Raji (cell line): ENCODE measurements around the gene IFIT5.

Experiments
- POLR2A ChIP-seq: IDR thresholded peaks from 2 replicates; pipeline ENCODE4 v1.6.1; 2011; ENCODE audit warnings: low read depth, low read length, control low read depth; ENCODE audit not compliant: insufficient read depth

Gene IFIT5

DNA sequence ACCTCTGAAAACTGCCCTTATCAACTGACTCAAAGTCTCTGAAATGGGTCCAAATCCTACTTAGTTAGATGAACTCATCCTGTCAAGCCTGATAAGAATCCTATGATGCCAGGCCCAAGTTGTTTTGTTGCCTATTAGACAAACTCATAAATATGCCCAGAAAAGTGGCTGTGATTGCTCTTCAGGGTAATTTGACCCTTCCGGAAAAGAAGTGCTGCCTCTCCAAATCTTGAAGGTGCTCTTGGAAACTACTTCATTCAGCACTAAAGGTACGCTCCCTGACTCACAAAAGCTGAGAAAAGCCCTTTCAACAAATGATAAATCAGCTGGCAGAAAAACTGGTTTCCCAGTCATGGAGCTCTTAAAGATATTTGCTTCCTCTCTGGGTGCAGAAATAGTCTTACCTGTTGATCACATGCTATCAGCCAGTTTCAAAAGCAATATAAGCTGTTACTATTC is 6.7 kb downstream of the IFIT5 start:
- no peak for TF ChIP-seq POLR2A

DNA sequence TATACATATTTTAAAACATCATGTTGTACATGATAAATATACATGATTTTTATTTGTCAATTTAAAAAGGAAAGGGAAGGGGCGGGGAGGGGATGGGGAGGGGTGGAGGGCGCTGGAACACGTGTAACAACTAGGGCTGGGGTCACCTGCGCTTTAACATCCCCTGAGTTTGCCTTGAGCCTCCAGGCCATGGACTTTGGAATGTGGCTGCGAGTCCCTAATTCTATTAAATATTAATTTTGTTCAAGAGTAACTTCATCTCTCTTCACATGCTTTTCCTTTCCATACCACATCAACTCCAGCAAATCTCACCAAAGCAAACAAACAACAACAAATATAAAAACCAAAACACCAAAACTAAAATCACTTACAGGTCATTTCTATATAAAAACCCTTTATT is 10.6 kb downstream of the IFIT5 start:
- no peak for TF ChIP-seq POLR2A

DNA sequence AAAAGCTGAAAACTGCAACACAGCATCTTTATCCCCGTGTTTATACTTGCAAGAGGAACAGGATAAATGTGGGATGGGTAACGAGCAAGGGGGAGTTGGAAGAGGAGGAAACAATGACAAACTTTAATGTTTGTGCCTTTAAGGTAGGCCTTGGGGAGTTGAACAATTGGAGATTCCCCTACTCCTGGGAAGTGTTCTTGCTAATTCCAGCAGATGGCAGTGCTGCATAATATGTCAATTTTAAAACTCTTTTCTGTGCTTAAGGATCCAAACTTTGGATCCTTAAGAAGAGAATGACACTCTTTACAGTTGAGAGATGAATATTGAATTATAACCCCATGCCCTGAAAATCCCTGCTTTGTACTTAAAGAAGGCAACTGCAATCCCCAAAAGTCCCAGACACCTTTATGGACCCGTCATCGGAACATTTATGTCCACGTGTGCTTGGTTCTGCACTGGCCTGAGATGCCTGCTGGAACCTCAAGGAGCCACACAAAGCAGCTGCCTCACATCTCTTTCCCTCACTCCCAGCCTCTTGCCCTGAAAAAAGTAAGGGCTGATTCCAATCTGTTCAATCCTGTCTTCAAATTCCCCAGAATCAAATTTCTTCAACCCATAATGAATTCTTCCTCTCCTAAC is 12.0 kb downstream of the IFIT5 start:
- TF ChIP-seq POLR2A: no peak

DNA sequence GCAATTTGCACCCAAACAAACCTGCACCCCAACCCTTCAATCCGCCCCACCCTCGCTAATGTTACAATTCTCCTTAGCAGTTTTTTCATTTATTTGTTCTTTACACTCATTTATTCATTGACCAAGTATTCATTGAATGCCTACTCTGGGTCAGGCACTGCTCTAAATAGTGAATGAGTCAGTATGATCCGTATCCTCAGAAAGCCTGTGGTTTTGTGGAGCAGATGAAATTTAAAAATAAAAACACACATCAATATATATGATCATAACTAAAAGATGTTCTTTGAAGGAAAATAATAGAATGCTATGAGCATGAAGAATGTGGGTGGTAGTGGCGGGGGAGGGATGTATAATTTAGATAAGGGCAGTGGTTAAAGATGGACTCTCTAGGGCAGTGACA is 13.3 kb downstream of the IFIT5 start:
- no peak for TF ChIP-seq POLR2A

DNA sequence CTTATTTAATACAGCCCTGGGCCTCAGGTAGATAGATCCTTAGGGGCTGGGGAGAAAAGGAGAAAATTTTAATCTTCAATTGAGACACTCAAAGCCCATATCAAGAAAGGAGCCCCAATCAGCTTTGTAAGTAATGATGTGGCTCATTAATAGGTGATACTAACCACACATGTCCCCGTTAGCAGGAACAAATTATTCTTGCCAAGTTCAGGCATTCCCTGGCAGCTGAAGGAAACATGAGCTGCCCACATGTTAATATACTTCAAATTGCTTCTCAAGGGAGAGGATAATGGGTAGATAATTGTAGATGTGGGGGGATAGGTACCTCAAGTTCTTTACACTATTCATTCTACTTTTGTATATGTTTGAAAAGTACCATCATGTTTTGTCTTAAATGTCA is 14.5 kb downstream of the IFIT5 start:
- no peak for TF ChIP-seq POLR2A

DNA sequence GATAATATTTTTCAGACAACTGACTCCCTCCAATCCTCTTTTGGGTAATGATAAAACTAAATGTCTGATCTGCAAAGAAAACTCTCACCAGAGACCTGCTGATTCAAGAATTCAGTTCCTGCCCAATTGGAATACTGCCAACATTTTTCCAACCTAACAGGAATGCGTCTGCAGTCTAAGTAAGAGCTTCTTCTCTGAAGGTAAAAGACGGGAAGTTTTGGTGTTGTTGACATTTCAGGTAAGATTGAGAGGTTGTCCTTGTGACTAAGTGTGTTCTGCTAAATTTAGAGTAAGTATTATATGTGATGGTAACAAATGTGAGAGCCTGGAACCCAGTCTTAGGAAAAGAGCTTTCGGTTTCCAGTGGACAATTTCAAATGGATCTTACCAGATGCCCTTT is 17.6 kb downstream of the IFIT5 start:
- no peak for TF ChIP-seq POLR2A

DNA sequence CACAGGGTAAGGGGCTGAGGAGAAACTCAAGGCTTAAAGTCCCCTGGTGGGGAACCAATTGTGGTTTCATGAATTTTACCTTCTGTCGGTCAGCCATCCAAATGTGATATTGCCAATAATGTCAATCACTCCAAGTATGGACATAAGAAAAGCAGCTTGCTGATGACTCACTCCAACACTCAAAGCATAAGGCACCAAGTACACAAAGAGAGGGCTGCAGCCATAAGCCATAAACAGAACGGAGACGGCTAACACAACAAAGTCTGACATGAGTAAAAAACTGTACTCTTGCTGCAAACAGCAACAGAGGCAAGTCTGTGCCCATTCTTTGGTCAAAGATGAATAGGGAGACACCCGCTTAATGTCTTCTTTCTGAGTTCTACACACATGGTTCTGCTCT is 24.2 kb downstream of the IFIT5 start:
- no peak for TF ChIP-seq POLR2A

DNA sequence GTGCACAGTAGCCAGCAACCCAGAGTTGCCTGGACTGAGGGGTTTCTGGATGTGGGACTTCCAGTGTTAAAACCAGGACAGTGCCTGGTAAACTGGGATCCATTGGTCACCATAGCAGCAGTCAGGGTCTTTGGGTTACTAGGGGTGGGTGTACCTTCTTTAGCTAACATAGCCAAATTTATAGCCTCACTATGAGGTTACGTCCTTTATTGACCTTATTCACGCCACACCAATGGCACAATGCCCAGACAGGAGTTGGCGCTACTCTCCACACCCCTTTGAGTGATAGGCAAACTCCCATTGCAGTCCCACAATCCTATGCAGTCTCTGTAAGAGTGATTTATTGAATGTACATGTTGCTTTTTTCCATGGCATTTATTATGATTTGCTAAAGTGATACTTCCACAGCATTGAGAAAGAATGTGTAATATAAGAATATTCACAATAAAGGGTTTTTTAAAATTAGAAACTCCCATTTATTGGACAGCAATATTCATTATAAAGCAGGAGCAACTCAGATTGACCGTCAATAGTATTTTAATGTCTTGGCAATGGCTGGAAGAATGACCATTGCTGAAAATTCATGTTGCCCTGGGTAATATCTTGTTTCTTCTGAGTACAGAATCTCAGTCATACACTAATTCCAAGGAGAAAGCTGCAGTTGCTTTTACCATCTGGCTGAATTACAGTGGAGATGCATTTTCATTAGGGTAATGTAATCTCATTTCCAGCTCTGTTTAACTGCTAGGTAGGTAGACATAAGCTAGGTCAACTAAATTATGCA is 26.1 kb downstream of the IFIT5 start:
- TF ChIP-seq POLR2A: no peak

DNA sequence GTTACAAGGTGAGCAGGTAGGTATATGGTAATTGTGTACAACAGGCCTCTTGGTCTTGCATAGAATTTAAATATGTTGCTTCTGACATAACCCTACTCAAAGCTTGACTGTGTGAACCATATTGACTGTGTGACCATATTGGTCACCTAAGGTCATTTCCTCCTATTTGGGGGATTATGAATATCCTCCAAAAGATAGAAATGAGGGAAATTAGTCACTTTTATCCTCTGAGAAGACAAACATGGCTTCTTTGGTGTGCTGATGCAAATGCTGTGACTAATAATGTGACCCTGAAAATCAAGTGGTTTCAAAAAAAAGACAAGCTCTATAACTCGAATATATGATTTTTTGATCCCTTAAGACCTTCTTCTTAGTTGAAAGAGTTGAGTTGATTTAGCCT is 27.9 kb downstream of the IFIT5 start:
- TF ChIP-seq POLR2A: no peak

DNA sequence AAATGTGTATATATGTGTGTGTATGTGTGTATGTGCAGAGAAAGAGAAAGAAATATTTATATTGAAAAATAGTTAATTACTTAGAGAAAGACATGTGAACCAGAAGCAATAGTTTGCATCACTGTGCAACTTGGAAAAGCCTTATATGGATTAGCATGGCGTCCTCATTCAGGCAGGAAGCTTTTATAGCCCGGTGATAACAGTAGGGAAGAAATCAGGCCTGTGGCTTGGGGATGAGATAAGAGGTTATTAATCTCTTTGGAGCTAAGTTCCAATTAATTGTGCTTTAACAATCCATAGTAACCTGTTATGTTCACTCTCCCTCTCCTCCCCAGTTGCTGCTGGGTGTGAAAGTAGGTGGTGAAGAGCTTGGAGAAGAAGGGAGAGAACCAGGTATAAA is 36.5 kb downstream of the IFIT5 start:
- TF ChIP-seq POLR2A: no peak

DNA sequence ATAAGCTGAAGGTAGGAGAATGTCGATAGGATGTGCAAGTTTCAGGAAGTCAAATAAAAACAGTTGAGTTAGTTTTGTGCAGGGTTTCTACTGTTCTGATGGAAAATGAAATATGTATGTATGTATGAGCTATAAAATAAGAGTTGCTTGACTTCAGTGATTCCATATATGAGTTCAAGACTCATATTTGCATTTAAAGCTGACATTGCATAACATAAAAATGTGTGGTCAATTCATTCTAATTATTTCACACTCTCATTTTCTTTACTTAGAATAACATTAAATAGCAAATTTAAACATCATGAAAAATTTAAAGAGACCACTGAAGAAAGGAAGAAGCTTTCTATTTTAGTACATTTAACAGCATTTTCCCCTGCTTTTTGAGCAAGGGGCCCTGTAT is 37.8 kb downstream of the IFIT5 start:
- TF ChIP-seq POLR2A: no peak

DNA sequence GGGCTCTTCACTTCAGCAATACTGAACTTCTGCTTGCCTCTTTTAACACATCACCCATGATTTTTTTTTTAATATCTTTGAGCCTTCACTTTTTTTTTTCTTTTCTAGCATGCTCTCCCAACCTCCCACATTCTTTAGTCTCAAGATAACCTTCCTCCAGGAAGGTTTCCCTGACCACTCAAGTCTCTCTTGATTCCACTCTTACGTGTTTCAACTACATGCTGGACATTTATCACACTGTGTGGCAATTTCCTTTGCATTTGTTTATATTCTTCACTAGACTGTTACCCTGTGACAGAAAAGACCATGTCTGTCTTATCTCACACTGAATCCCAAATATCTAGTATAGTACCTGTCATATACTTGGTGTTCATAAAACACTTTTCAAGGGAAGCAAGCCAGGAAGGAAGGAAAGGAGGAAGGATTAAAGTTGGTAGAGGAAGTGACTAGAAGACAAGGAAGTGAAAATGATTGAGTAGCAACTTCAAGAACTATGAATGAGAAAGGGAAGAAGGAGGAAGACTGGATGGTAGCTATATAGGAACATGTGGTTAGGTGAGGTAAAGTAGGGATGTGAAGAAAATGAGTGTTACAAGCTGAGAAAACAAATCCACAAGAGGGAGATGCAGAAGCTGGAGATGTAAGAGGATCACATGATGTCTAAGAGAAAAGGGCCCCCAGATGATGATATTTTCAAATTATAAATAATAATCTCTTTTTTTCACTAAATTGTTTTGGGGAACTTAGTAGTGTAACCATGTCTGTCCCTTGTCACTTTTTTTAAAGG is 40.4 kb downstream of the IFIT5 start:
- no peak for TF ChIP-seq POLR2A

DNA sequence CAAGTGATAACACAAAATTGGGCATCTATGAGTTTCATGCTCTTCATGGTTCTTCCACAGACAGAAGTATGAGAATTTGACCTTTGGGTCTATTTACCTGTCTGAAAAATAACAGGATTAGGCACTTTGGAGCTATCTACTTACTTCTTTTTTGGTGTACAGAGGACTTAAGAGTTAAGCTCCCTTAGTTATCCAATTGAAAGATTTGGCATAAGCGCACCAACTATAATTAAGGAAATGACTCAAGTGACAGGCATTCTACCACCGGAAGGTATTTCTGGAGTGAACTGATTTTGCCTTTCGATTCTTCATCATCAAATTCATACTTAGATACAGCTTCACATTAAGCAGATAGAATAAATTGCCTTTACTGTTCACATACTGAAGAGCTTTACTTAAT is 43.9 kb downstream of the IFIT5 start:
- no peak for TF ChIP-seq POLR2A

DNA sequence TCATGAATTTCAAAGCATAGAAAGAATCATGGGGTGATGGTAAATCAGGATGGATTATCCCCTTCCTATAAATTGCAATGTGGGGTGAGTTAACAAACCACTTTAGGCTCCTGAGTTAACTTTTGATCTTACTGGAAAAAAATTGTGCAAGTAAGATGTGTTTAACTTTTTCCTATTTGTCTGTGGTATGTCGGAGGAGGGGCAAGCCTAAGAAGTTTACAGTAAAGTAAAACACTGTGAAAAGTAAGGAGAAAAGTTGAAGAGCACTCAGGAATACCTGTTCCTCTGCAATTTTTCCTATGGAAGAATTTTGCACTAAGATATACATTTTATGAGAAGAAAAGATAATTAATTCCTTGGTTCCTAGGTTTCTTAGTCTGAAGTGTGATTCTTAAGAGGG is 44.4 kb downstream of the IFIT5 start:
- no peak for TF ChIP-seq POLR2A

DNA sequence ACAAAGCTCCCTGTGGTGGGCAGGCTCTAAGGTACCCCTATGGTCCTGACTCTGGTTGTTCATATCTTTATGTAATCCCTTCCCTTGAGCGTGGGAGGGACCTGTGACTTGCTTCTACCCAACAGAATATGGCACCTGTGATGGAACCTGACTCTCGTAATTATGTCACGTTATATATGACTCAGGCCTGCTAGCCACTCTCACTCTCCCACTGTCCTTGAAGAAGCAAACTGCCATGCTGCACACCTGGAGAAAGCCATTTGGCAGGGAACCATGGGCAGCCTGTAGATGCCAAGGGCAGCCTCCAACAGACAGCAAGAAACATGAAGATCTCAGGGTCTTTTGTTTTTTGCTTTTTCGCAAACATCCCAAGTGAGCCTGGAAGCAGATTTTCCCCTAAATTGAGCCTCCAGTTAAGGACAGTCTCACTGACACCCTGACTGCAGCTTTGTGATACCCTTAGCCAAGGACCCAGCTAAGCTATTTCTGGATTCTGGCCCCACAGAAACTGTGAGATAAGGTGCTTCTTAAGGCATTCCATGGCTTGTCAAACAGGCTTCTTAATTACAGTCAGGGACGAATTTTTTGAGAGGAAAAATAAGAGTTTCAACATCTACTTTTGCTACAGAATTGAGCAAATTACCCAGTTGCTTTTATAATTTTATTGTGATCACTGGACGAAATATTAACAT is 49.6 kb downstream of the IFIT5 start:
- no peak for TF ChIP-seq POLR2A

DNA sequence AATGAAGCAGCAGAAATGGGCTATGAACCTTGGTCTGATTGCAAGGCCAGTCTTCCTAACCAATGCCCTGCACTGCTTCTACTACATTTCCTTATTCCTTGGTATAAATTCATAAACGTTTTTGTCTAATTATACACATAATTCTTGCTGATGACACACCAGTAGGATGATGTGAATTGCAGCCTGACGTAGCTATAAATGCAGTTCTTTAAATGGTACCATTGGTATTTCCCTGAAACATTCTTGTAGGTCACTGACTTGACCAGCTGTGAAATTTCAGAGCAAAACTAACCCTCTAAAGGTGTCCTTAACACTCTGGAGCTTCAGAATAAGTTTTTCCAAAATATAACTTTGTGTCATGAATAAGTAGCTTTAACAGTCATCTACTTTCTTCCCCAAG is 50.8 kb downstream of the IFIT5 start:
- TF ChIP-seq POLR2A: no peak

DNA sequence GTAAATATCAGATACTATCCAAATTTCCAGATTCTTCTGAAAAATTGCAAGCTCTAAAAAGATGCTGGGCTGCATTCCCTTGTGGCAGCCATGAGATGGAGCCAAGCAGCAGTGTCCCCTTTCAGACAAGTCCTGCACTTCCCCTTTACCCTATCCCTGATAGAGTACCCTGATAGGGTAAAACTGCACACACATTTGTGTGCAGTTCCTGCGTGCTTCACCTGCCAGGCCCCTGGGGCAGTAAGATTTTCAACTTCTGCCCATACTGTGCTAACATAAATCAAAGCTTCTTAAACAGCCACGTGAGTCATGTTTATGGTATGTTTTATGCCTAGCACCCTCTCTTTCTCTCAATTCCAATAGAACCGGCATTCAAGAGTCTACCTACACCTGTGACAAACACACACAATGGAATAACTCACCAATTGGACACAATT is 52.2 kb downstream of the IFIT5 start:
- TF ChIP-seq POLR2A: no peak
